Kidney (tissue), 14 donors: ENCODE measurements around the gene HBS1L. TPM values are rescaled to one million over a fixed set of nuclear protein-coding genes. Genes with fewer than 3 reads are reported as not detected.

Source experiments
- DNase-seq, 5 donors: peaks; one replicate each; pipeline ENCODE4 v3.0.0-alpha.2; 2013 to 2020
- FAIRE-seq: peaks from 2 replicates; lab custom pipeline; 2012; peaks lifted over from hg19 to GRCh38; lab: Jason Lieb, UNC
- H3K27ac ChIP-seq, 2 donors: one replicate each; pipeline ENCODE4 v1.7.0; 2013; ENCODE audit warnings: low read depth in 2 of 2, low read length in 2 of 2, inconsistent platforms in 1 of 2
- H3K27me3 ChIP-seq: one replicate; pipeline ENCODE4 v1.7.1; 2013; ENCODE audit warnings: low read length, inconsistent platforms; ENCODE audit not compliant: control insufficient read depth, insufficient read depth
- H3K36me3 ChIP-seq, 3 donors: one replicate each; pipeline versions ENCODE4 v1.7.0 to v1.7.1; 2013; ENCODE audit warnings: low read length in 3 of 3, control low read depth in 1 of 3, inconsistent platforms in 1 of 3; ENCODE audit not compliant: insufficient read depth in 3 of 3, control insufficient read depth in 2 of 3
- H3K4me1 ChIP-seq, 3 donors: one replicate each; pipeline versions ENCODE4 v1.7.0 to v1.7.1; 2013; ENCODE audit warnings: low read length in 3 of 3, inconsistent platforms in 1 of 3, low read depth in 1 of 3; ENCODE audit not compliant: control insufficient read depth in 2 of 3, insufficient read depth in 2 of 3
- H3K4me3 ChIP-seq, 3 donors: one replicate each; pipeline versions ENCODE4 v1.7.0 to v1.8.1; 2013; ENCODE audit warnings: low read length in 3 of 3, control low read depth in 1 of 3, inconsistent platforms in 1 of 3
- H3K9ac ChIP-seq, 3 donors: one replicate each; pipeline versions ENCODE4 v1.7.0 to v1.7.1; 2013; ENCODE audit warnings: low read length in 3 of 3, control low read depth in 1 of 3, inconsistent platforms in 1 of 3
- H3K9me3 ChIP-seq, 3 donors: one replicate each; pipeline versions ENCODE4 v1.7.0 to v1.7.1; 2013; ENCODE audit warnings: low read length in 3 of 3, control low read depth in 1 of 3, inconsistent platforms in 1 of 3; ENCODE audit not compliant: control insufficient read depth in 2 of 3, insufficient read depth in 1 of 3
- intact Hi-C: fragments of 100-400 bp; cut with DNase I; formaldehyde crosslinking; loops from one replicate; pipeline ENCODE4 v1.11.1; 2022
- polyA plus RNA-seq: library from polyadenylated mRNA; stranded (reverse); fragments of 350-450 nt; fragmentation: Illumina TruSeq; extraction: RNeasy Lipid Tissue Mini Kit (QIAGEN cat#74804); gene quantifications from one replicate; pipeline ENCODE4 v1.2.3, GENCODE V29; 2014; ENCODE audit warnings: low read depth, low replicate concordance; ENCODE audit not compliant: insufficient read depth
- total RNA-seq: library from RNA; stranded (reverse); fragmentation: NEBNext Ultra II Directional; extraction: Animal tissue kit (Norgen Biotek cat#: 25700); gene quantifications from one replicate; pipeline ENCODE4 v1.2.1, GENCODE V29; 2021
- TF ChIP-seq, protein P1 (sequence below): IDR thresholded peaks from 3 replicates; pipeline ENCODE4 v1.5.1; 2012; ENCODE audit warnings: mild to moderate bottlenecking, moderate library complexity, borderline replicate concordance; ENCODE audit not compliant: insufficient read depth; ENCODE audit errors: extremely low read depth
- donor health status: control.
- donor health status: control.
- donor health status: control.
- donor health status: control.
- donor health status: control.
- donor health status: DM: yes; HTN: yes; CAD: no.
- donor health status: Normal renal cell carcinoma (clear cell type).

The HBS1L gene
- total and polyA plus RNA-seq, 2 donors from 2014 or later: 21.0 to 59.1 TPM

DNA sequence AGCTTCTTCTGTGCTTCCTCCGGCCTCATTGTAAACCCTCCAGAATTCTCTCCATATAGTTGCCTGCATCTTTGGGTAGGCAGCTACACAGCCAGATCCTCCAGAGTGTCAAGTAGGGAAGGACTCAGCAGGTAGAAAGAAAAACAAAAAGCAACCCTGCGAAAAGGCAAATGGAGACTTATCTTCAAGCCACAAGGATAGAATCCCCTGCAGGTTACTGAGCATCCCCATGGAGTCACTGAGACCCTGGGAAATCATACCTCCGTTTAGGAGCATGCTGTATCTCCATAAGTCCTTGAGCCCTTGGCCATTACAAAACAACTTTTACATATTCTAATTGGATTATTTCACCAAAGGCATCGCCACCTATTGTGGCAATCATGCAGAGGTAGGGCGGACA lies 133.3 kb downstream of the HBS1L start:
- peaks cover 0 to 25% (median 2%) of the 10 kb centered on the region in 3 donors for H3K36me3 ChIP-seq
- no peak overlapping the region for H3K4me3 ChIP-seq
- intact Hi-C loops: no loop called here
- TF ChIP-seq, protein P1, sequence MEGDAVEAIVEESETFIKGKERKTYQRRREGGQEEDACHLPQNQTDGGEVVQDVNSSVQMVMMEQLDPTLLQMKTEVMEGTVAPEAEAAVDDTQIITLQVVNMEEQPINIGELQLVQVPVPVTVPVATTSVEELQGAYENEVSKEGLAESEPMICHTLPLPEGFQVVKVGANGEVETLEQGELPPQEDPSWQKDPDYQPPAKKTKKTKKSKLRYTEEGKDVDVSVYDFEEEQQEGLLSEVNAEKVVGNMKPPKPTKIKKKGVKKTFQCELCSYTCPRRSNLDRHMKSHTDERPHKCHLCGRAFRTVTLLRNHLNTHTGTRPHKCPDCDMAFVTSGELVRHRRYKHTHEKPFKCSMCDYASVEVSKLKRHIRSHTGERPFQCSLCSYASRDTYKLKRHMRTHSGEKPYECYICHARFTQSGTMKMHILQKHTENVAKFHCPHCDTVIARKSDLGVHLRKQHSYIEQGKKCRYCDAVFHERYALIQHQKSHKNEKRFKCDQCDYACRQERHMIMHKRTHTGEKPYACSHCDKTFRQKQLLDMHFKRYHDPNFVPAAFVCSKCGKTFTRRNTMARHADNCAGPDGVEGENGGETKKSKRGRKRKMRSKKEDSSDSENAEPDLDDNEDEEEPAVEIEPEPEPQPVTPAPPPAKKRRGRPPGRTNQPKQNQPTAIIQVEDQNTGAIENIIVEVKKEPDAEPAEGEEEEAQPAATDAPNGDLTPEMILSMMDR: no peak
- no peak overlapping the region for H3K9ac ChIP-seq
- H3K4me1 ChIP-seq: no peaks in the 10 kb centered on the region
- H3K27me3 ChIP-seq: no peaks in the 10 kb centered on the region
- no peak overlapping the region for H3K27ac ChIP-seq
- DNase-seq: no peak
- FAIRE-seq: no peak
- no peaks in the 10 kb centered on the region for H3K9me3 ChIP-seq

DNA sequence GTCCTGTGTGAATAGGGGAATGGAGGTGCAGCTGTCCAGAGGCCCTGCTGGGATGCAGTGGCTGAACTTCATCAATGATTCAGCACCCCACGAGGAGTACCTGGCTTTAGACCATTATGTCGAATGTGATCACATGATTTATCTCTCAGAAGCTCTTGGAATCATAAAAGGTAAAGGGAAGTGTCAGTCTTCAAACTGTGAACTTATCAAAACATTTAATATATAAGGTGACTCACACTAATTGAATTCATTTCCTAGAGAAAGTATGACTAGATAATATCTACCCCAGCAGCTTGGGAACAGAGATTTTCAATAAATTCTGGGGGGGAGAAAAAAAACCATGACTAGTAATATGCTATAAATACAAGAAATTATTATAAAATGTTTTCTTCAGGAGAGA lies 134.2 kb downstream of the HBS1L start:
- Histone ChIP-seq H3K36me3 (peaks cover 0 to 24% (median 2%) of the 10 kb centered on the region in 3 donors), H3K9me3 (no peaks in the 10 kb centered on the region), H3K4me3 (no peak overlapping the region), H3K9ac (no peak overlapping the region), H3K4me1 (no peaks in the 10 kb centered on the region), H3K27me3 (no peaks in the 10 kb centered on the region), H3K27ac (no peak overlapping the region)
- FAIRE-seq: no peak
- intact Hi-C loops: no loop called here
- TF ChIP-seq, protein P1: no peak
- no peak for DNase-seq

DNA sequence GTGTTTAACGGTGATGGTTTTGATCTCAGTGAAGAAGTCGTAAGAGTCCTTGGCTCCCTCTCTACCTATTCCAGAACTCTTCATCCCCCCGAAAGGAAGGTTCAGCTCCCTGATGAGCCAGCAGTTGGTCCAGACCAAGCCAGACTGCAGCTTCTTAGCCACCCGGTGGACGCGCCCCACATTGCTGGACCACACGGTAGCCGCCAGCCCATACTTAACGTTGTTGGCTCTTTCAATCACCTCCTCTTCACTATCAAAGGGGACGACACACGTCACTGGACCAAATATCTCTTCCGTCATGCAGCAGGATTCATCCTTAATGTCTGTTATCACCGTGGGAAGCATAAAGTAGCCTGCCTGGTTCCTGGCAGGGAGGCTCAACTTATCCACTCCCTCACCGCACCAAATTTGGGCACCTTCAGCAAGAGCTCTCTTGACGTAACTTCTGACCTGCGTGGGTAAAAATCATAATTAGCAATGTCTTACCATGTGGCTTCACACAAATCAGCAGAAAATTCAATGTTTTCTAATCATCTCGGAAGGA lies 136.1 kb downstream of the HBS1L start:
- Histone ChIP-seq H3K4me1 (no peaks in the 10 kb centered on the region), H3K27ac (no peak overlapping the region), H3K4me3 (no peak overlapping the region), H3K36me3 (peaks cover 0 to 20% (median 2%) of the 10 kb centered on the region in 3 donors), H3K27me3 (no peaks in the 10 kb centered on the region), H3K9me3 (no peaks in the 10 kb centered on the region), H3K9ac (no peak overlapping the region)
- DNase-seq (no peak), FAIRE-seq (no peak)
- intact Hi-C loops: no loop called here
- TF ChIP-seq, protein P1: no peak

DNA sequence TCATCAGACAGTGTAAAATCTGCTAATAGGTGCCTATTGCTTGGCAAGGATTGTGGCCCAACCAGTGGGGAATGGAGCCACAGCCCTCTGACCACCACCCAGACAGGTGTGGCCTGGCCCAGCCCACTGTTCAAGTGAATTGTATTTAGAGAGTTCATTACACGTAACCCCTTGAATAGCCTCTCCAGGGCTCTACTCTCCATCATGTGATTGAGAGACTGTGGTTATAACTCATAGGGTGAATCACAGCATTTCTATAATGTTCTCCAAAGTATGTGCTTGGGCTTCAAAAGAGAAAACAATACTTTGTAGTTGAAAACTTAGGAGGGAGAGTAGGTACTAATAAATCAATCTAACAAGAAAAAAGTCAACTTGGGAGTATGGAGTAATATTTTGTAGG lies 143.1 kb downstream of the HBS1L start:
- peaks cover 0 to 5% (median 2%) of the 10 kb centered on the region in 3 donors for H3K4me1 ChIP-seq
- TF ChIP-seq, protein P1: no peak
- no peak overlapping the region for H3K4me3 ChIP-seq
- intact Hi-C loops: no loop called here
- H3K36me3 ChIP-seq: peaks cover 0 to 4% (median 0%) of the 10 kb centered on the region in 3 donors
- H3K9ac ChIP-seq: no peak overlapping the region
- H3K27ac ChIP-seq: no peak overlapping the region
- H3K9me3 ChIP-seq: no peaks in the 10 kb centered on the region
- no peak for DNase-seq
- FAIRE-seq: no peak
- no peaks in the 10 kb centered on the region for H3K27me3 ChIP-seq
